Measurements from ENCODE around the gene SI.

Gene SI

DNA sequence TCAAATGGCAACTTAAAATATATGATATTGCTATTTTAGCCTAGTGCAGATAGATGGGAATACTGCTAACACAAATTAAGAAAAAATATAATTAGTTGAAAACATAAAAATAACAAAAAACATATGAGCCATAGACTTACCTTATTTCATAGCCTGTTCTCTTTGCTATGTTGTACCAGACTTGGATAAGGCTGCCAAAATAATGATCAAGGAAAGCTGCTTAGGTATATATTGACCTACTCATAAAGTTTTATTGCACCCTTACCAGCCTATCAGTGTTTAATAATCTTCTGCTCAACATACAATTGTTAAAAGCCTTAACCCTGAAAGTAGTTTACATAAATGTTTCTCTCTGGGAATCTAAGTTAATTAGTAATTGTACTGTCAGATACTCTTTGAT is at the start of gene SI:
Gene SI, minus strand, starts transcription at position 204 of the 400 bp plus-strand sequence. CDS start 2,484 bp downstream, outside the sequence.
- no peak for ATAC-seq (replicated peaks; ENCODE audit: extremely low read depth, poor library complexity, severe bottlenecking)

DNA sequence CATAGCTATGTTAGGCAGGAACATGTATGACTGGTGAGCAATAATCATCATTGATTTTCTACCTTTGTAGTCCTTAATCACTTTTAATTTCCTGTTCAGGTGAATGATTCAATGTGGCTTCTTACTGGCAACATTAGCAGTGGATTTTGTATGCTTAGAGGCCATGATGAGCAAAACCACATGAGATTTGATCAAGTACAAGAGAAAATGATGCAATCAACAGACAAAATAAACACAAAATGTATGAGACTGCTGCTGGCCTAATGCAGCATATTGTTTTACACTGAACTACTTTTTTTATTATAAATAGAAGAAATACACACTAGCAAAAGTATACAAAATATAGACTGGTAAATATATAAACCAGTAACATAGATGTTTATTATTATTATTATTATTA is 47.5 kb upstream of the SI start:
- DNase-seq (ENCODE audit: low spot score in 2 of 2) = no peak
- ATAC-seq (replicated peaks; ENCODE audit: extremely low read depth, poor library complexity, severe bottlenecking) = no peak
- Mint-ChIP-seq H3K27me3 (no peaks in the 10 kb centered on the region), H3K4me1 (no peaks in the 10 kb centered on the region), H3K27ac (ENCODE audit: low read depth) (no peak overlapping the region), H3K36me3 (ENCODE audit: insufficient read depth) (no peaks in the 10 kb centered on the region), H3K9me3 (peaks cover 17% of the 10 kb centered on the region), H3K4me3 (no peak overlapping the region)

More for the DNA sequence above, at the start of gene SI:
- Mint-ChIP-seq H3K36me3 (ENCODE audit: insufficient read depth) (no peaks in the 10 kb centered on the region), H3K4me1 (no peaks in the 10 kb centered on the region), H3K9me3 (peaks cover 27% of the 10 kb centered on the region), H3K27ac (ENCODE audit: low read depth) (no peak within 1 kb of the TSS), H3K27me3 (no peaks in the 10 kb centered on the region), H3K4me3 (no peak within 1 kb of the TSS)
- no peak for DNase-seq (ENCODE audit: low spot score in 2 of 2)

DNA sequence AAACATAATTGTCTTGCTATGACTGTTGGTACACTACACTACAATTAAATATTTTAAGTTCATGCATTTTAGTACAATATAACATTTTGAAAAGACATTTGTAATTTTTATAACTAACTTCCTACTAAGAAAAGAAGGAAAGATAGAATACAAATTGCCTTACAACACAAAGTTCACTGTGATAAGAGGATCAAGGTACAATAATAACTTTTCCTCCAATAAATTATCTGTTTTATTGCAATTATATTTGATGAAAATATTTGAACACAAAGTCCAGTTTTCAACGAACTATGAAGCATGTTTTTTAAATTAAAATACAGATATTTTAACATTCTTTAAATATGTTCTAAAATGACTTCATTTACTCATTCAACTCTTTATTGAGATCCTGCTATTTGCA is 33.1 kb upstream of the SI start:
- Mint-ChIP-seq H3K4me1 (no peaks in the 10 kb centered on the region), H3K36me3 (ENCODE audit: insufficient read depth) (no peaks in the 10 kb centered on the region), H3K27ac (ENCODE audit: low read depth) (no peak overlapping the region), H3K4me3 (no peak overlapping the region), H3K27me3 (no peaks in the 10 kb centered on the region), H3K9me3 (peaks cover 7% of the 10 kb centered on the region)
- ATAC-seq (replicated peaks; ENCODE audit: extremely low read depth, poor library complexity, severe bottlenecking) (no peak), DNase-seq (ENCODE audit: low spot score in 2 of 2) (no peak)

GRCh38 chr3:165103616-165104015 is 25.3 kb upstream of the SI start:
- Mint-ChIP-seq H3K4me1 (no peaks in the 10 kb centered on the region), H3K27me3 (no peaks in the 10 kb centered on the region), H3K4me3 (no peak overlapping the region), H3K27ac (ENCODE audit: low read depth) (no peak overlapping the region), H3K9me3 (peaks cover 11% of the 10 kb centered on the region), H3K36me3 (ENCODE audit: insufficient read depth) (no peaks in the 10 kb centered on the region)
- DNase-seq (ENCODE audit: low spot score in 2 of 2) = no peak
- no peak for ATAC-seq (replicated peaks; ENCODE audit: extremely low read depth, poor library complexity, severe bottlenecking)

- no peak for ATAC-seq (replicated peaks; ENCODE audit: extremely low read depth, poor library complexity, severe bottlenecking)
- Mint-ChIP-seq H3K36me3 (ENCODE audit: insufficient read depth) (no peaks in the 10 kb centered on the region), H3K4me3 (no peak overlapping the region), H3K9me3 (peaks cover 9% of the 10 kb centered on the region), H3K27ac (ENCODE audit: low read depth) (no peak overlapping the region), H3K27me3 (no peaks in the 10 kb centered on the region), H3K4me1 (no peaks in the 10 kb centered on the region)
- no peak for DNase-seq (ENCODE audit: low spot score in 2 of 2)
Measured at GRCh38 chr3:165082650-165083049, 4.4 kb upstream of the SI start.

DNA sequence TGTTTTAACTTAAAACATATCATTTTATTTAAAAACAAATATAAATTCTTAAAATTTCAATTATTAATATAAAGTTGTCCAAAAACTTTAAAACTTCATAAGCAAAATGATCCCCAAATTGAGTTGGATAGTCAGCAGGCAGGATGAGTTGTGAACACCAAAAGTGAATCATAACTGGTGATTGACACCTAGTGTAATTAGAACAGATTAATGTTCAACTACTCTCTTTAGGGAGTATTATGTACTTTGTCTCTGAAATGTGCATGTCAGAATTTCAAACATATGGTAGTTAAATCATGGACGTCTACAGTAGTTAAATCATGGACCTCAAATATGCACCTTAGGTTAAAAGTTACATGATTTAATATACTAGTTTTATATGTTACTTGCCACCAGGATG is 2.9 kb upstream of the SI start:
- DNase-seq (ENCODE audit: low spot score in 2 of 2) (no peak), ATAC-seq (replicated peaks; ENCODE audit: extremely low read depth, poor library complexity, severe bottlenecking) (no peak)
- H3K27me3 Mint-ChIP-seq = no peaks in the 10 kb centered on the region

DNA sequence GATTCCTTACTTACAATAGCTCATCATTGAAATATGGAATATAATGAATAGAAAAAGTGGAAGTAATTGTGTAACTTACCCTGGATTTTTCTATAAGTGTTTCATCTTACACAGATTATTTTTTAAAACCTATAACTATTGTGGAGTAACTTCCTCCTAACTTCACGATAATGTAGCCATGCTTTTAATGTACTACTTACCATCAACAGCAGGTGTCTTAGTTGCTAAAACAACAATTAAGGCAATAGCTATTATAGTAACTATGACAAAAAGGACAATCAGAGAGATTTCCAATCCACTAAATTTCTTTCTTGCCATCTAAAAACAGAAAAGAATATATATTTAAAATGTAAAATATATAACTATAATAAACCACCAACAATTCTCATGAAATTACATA is 2.6 kb downstream of the SI start:
- Mint-ChIP-seq H3K36me3 (ENCODE audit: insufficient read depth) (no peaks in the 10 kb centered on the region), H3K4me3 (no peak overlapping the region), H3K4me1 (no peaks in the 10 kb centered on the region), H3K27ac (ENCODE audit: low read depth) (no peak overlapping the region), H3K27me3 (no peaks in the 10 kb centered on the region), H3K9me3 (peaks cover 27% of the 10 kb centered on the region)
- ATAC-seq (replicated peaks; ENCODE audit: extremely low read depth, poor library complexity, severe bottlenecking) (no peak), DNase-seq (ENCODE audit: low spot score in 2 of 2) (no peak)

More for the DNA sequence above, 2.9 kb upstream of the SI start:
- Mint-ChIP-seq H3K4me1 (no peaks in the 10 kb centered on the region), H3K36me3 (ENCODE audit: insufficient read depth) (no peaks in the 10 kb centered on the region), H3K9me3 (peaks cover 14% of the 10 kb centered on the region), H3K27ac (ENCODE audit: low read depth) (no peak overlapping the region), H3K4me3 (no peak overlapping the region)

DNA sequence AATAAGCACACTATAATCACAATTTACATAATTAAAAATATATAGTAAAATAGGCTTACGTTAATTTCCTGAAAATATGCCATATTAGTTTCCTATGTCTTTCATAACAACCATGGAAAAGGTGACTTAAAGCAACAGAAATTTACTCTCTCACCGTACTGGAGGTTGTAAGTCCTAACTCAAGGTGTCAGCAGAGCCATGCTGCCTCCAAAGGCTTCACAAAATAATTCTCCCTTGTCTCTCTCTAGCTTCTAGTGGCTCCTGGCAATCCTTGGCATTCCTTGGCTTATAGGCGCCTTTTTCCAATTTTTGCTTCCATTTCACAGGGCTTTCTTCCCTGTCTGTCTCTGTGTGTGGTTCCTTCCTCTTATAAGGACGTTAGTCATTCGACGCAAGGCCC is 7.6 kb downstream of the SI start:
- Mint-ChIP-seq H3K4me3 (no peak overlapping the region), H3K9me3 (peaks cover 27% of the 10 kb centered on the region), H3K36me3 (ENCODE audit: insufficient read depth) (no peaks in the 10 kb centered on the region), H3K27me3 (no peaks in the 10 kb centered on the region), H3K4me1 (no peaks in the 10 kb centered on the region), H3K27ac (ENCODE audit: low read depth) (no peak overlapping the region)
- ATAC-seq (replicated peaks; ENCODE audit: extremely low read depth, poor library complexity, severe bottlenecking) (no peak), DNase-seq (ENCODE audit: low spot score in 2 of 2) (no peak)

DNA sequence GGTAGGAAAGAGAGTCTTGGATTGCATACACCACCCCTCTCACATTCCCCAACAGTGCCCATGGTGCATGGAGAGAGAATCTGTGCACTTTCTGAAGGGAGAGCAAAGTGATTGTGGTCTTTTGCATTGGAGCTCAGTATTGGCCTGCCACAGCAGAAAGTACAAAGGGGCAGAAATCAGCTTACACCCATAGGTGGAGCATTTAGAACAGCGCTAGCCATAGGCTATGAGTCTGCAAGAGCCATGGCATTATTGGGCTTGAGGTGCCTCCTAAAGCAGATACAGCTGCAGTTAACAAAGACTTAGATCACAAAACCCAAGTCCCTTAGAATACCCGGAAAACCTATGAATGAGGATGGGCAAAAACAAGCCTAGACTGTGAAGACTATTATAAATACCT is 21.8 kb downstream of the SI start:
- no peak overlapping the region for H3K27ac Mint-ChIP-seq (ENCODE audit: low read depth)
- H3K36me3 Mint-ChIP-seq (ENCODE audit: insufficient read depth) = no peaks in the 10 kb centered on the region
- ATAC-seq (replicated peaks; ENCODE audit: extremely low read depth, poor library complexity, severe bottlenecking) (no peak), DNase-seq (ENCODE audit: low spot score in 2 of 2) (no peak)
- H3K9me3 Mint-ChIP-seq = peaks cover 6% of the 10 kb centered on the region
- H3K4me3 Mint-ChIP-seq = no peak overlapping the region
- H3K27me3 Mint-ChIP-seq = no peaks in the 10 kb centered on the region
- H3K4me1 Mint-ChIP-seq = no peaks in the 10 kb centered on the region

DNA sequence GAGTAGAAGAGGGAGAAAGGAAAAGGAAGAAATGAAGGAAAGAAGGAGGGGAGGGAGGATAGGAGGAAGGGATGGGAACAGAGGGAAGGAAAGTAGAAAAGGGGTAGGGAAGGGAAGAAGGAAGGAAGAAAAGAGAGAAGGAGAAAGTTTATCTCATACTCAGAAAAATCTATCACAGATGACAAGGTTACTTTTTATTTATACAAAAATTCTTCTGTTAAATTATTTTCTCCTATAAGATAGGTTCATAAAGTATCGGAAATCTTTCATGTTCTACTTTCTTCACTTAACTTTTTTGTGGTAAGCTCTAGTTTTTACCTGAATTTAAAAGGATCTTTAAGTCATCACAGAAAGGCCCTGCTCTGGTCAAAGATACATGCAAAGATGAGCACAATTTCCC is 38.1 kb downstream of the SI start:
- Mint-ChIP-seq H3K27ac (ENCODE audit: low read depth) (no peak overlapping the region), H3K4me3 (no peak overlapping the region), H3K9me3 (peaks cover 10% of the 10 kb centered on the region), H3K36me3 (ENCODE audit: insufficient read depth) (no peaks in the 10 kb centered on the region), H3K4me1 (no peaks in the 10 kb centered on the region), H3K27me3 (no peaks in the 10 kb centered on the region)
- DNase-seq (ENCODE audit: low spot score in 2 of 2) (no peak), ATAC-seq (replicated peaks; ENCODE audit: extremely low read depth, poor library complexity, severe bottlenecking) (no peak)

DNA sequence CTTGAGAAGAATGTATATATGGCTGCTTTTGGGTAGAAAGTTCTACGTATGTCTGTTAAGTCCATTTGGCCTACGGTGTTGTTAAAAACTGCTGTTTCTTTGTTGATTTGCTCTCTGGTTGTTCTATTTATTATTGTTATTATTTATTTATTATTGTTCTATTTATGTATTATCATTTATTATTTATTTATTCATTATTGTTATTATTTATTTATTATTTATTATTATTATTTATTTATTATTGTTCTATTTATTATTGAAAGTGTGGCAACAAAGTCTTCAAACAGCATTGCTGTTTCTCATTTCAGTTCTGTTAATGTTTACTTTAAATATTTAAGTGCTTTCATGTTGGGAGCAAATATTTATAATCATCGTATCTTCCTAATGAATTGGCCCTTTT is 66.7 kb downstream of the SI start:
- H3K4me3 Mint-ChIP-seq = no peak overlapping the region
- no peaks in the 10 kb centered on the region for H3K27me3 Mint-ChIP-seq
- peaks cover 11% of the 10 kb centered on the region for H3K9me3 Mint-ChIP-seq
- ATAC-seq (replicated peaks; ENCODE audit: extremely low read depth, poor library complexity, severe bottlenecking) (no peak), DNase-seq (ENCODE audit: low spot score in 2 of 2) (no peak)
- no peaks in the 10 kb centered on the region for H3K4me1 Mint-ChIP-seq
- no peak overlapping the region for H3K27ac Mint-ChIP-seq (ENCODE audit: low read depth)
- no peaks in the 10 kb centered on the region for H3K36me3 Mint-ChIP-seq (ENCODE audit: insufficient read depth)

DNA sequence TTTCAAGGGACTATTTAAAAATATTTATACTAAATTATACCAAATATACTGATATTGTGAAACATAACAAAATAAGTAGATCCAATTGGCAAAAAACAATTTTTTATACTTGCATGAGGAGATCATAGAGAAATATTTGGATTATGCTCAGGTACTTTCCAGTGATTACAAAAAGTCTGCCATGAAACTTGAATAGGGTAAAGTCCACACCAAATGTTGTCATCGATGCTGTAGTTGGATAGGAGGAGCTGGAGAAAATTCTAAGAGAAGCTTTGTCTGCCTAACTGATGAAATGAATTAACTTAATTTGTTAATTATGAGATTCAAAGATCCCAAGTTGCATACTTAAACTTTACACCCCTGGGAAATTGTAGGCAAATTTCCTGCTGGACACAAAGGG is 93.3 kb downstream of the SI start:
- Mint-ChIP-seq H3K27me3 (no peaks in the 10 kb centered on the region), H3K27ac (ENCODE audit: low read depth) (no peak overlapping the region), H3K36me3 (ENCODE audit: insufficient read depth) (no peaks in the 10 kb centered on the region), H3K9me3 (peaks cover 6% of the 10 kb centered on the region), H3K4me3 (no peak overlapping the region), H3K4me1 (no peaks in the 10 kb centered on the region)
- ATAC-seq (replicated peaks; ENCODE audit: extremely low read depth, poor library complexity, severe bottlenecking) (no peak), DNase-seq (ENCODE audit: low spot score in 2 of 2) (no peak)

GRCh38 chr3:164962610-164963009 is 115.7 kb downstream of the SI start:
- no peak overlapping the region for H3K27ac Mint-ChIP-seq (ENCODE audit: low read depth)
- H3K4me1 Mint-ChIP-seq = no peaks in the 10 kb centered on the region
- no peak for DNase-seq (ENCODE audit: low spot score in 2 of 2)
- no peaks in the 10 kb centered on the region for H3K27me3 Mint-ChIP-seq
- H3K9me3 Mint-ChIP-seq = peaks cover 25% of the 10 kb centered on the region
- no peak for ATAC-seq (replicated peaks; ENCODE audit: extremely low read depth, poor library complexity, severe bottlenecking)
- H3K4me3 Mint-ChIP-seq = no peak overlapping the region
- no peaks in the 10 kb centered on the region for H3K36me3 Mint-ChIP-seq (ENCODE audit: insufficient read depth)

DNA sequence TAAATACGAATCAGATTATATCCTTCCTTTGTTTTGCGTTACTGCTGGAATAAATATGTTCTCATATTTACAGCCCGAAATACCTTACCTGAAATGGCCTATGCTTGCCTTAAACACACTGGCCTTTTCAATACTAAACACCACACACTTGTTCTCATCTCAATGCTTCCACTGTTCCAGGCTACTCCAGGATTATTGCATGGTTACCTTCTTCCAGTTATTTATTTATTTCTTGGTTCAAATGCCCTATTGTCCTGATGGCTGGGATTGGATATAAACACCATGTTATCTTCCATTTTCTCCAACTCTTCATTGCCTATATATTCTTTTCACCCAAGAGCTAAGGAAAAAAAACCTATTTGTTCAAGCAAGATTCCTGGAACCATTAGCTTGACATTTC is 125.3 kb downstream of the SI start:
- Mint-ChIP-seq H3K4me1 (no peaks in the 10 kb centered on the region), H3K36me3 (ENCODE audit: insufficient read depth) (no peaks in the 10 kb centered on the region), H3K4me3 (no peak overlapping the region), H3K9me3 (peaks cover 22% of the 10 kb centered on the region), H3K27ac (ENCODE audit: low read depth) (no peak overlapping the region), H3K27me3 (no peaks in the 10 kb centered on the region)
- DNase-seq (ENCODE audit: low spot score in 2 of 2) = no peak
- ATAC-seq (replicated peaks; ENCODE audit: extremely low read depth, poor library complexity, severe bottlenecking) = no peak

Data from central memory CD8-positive, alpha-beta T cell (primary cell).